A673 (cell line): ENCODE data around the gene SPTBN4. TPM values are rescaled to one million over a fixed set of nuclear protein-coding genes. Genes with fewer than 3 reads are reported as not detected.

Source experiments
- BruUV-seq: library from RNA; stranded (reverse); fragments of 400-500 nt; replicated peaks from 2 replicates; lab custom pipeline; 2021; lab: Mats Ljungman, UMichigan
- CTCF ChIA-PET: fragments of 300-600 bp; sonication (Branson Sonifier 250); formaldehyde crosslinking; loops from one replicate; lab custom pipeline; 2022; ENCODE audit warnings: antibody characterized with exemption; lab: Charles Lee
- POLR2A ChIA-PET: fragments of 300-600 bp; sonication (Branson Sonifier 250); formaldehyde crosslinking; loops from one replicate; lab custom pipeline; 2022; ENCODE audit warnings: antibody characterized with exemption; ENCODE audit not compliant: low non-redundant PET; lab: Charles Lee
- DNase-seq: peaks from one replicate; pipeline ENCODE4 v3.0.0-alpha.2; 2015; ENCODE audit warnings: low spot score
- H3K27ac ChIP-seq: fragments of 200-600 bp; sonication (generic); 2 replicates; pipeline ENCODE4 v1.5.1; 2016; ENCODE audit warnings: mixed run types, low read depth, mild to moderate bottlenecking, mixed read lengths, antibody characterized with exemption, low read length; ENCODE audit not compliant: poor library complexity, severe bottlenecking
- H3K27me3 ChIP-seq: fragments of 200-600 bp; sonication (generic); replicated peaks from 2 replicates; pipeline ENCODE4 v1.6.1; 2017; ENCODE audit warnings: mixed run types, low read depth, mild to moderate bottlenecking, mixed read lengths, antibody characterized with exemption, low read length; ENCODE audit not compliant: insufficient read depth, poor library complexity
- H3K36me3 ChIP-seq: fragments of 200-600 bp; sonication (generic); 2 replicates; pipeline ENCODE4 v1.6.1; 2016; ENCODE audit warnings: mixed run types, mild to moderate bottlenecking, mixed read lengths, antibody characterized with exemption, low read length; ENCODE audit not compliant: insufficient read depth, poor library complexity, severe bottlenecking
- H3K4me1 ChIP-seq: fragments of 200-600 bp; sonication (generic); 2 replicates; pipeline ENCODE4 v1.6.1; 2017; ENCODE audit warnings: mixed run types, mild to moderate bottlenecking, mixed read lengths, antibody characterized with exemption, low read length; ENCODE audit not compliant: insufficient read depth, poor library complexity, severe bottlenecking
- H3K4me3 ChIP-seq: fragments of 200-600 bp; sonication (generic); 2 replicates; pipeline ENCODE4 v1.5.1; 2016; ENCODE audit warnings: low read depth, mixed run types, mild to moderate bottlenecking, mixed read lengths, low read length; ENCODE audit not compliant: poor library complexity, severe bottlenecking
- H3K9me3 ChIP-seq: fragments of 200-600 bp; sonication (generic); 2 replicates; pipeline ENCODE4 v1.6.1; 2016; ENCODE audit warnings: mixed run types, low read depth, mild to moderate bottlenecking, mixed read lengths, antibody characterized with exemption, low read length; ENCODE audit not compliant: poor library complexity, severe bottlenecking
- EZH2 ChIP-seq: fragments of 200-600 bp; sonication (generic); IDR thresholded peaks from 2 replicates; pipeline ENCODE4 v1.6.1; 2017; ENCODE audit warnings: borderline replicate concordance, low read depth, mild to moderate bottlenecking, mixed read lengths, antibody characterized with exemption, low read length; ENCODE audit not compliant: poor library complexity, severe bottlenecking
- intact Hi-C: fragments of 100-400 bp; cut with micrococcal nuclease; formaldehyde crosslinking; loops from one replicate; pipeline ENCODE4 v1.10.0; 2022; ENCODE audit not compliant: unreplicated experiment
- total RNA-seq: library from RNA; stranded (reverse); gene quantifications from 2 replicates; pipeline ENCODE4 v1.2.3, GENCODE V29; 2021
- TF ChIP-seq, protein P1 (sequence below): fragments of 300-800, 200-600 bp; sonication (generic); conservative IDR thresholded peaks from 2 replicates; pipeline ENCODE4 v1.5.1; 2017; ENCODE audit warnings: low read depth, mild to moderate bottlenecking, antibody characterized with exemption, low read length, moderate library complexity, mixed read lengths

Gene SPTBN4
- total RNA-seq, 1 experiment from 2014 or later: 0.43 TPM

DNA sequence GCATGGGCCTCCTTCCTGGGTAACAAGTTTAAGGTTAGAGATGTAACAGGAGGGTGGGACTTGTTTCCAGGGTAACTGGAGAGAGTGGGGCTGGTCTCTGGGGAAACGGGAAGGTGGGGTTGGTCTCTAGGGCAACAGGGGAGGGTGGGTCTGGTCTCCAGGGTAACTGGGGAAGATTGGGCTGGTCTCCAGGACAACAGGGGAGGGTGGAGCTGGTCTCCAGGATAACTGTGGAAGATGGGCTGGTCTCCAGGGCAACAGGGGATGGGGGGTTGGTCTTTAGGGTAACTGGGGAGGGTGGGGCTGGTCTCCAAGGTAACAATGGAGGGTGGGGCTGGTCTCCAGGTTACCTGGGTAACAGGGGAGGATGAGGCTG lies 36.5 kb downstream of the SPTBN4 start:
- Histone ChIP-seq H3K9me3 (no peaks in the 10 kb centered on the region), H3K4me1 (no peaks in the 10 kb centered on the region), H3K27me3 (no peaks in the 10 kb centered on the region), H3K36me3 (no peaks in the 10 kb centered on the region), H3K4me3 (no peak overlapping the region), H3K27ac (no peak overlapping the region)
- BruUV-seq: no TSS peak
- DNase-seq: no peak
- CTCF ChIA-PET: no interaction called here
- TF ChIP-seq EZH2: no peak
- TF ChIP-seq, protein P1, sequence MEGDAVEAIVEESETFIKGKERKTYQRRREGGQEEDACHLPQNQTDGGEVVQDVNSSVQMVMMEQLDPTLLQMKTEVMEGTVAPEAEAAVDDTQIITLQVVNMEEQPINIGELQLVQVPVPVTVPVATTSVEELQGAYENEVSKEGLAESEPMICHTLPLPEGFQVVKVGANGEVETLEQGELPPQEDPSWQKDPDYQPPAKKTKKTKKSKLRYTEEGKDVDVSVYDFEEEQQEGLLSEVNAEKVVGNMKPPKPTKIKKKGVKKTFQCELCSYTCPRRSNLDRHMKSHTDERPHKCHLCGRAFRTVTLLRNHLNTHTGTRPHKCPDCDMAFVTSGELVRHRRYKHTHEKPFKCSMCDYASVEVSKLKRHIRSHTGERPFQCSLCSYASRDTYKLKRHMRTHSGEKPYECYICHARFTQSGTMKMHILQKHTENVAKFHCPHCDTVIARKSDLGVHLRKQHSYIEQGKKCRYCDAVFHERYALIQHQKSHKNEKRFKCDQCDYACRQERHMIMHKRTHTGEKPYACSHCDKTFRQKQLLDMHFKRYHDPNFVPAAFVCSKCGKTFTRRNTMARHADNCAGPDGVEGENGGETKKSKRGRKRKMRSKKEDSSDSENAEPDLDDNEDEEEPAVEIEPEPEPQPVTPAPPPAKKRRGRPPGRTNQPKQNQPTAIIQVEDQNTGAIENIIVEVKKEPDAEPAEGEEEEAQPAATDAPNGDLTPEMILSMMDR: no peak
- POLR2A ChIA-PET: interaction anchor here (0.5 kb wide), 1 partner anchor 818 kb away, joined by 3 read pairs; no protein-coding TSS in a partner anchor
- intact Hi-C loops: no loop called here

DNA sequence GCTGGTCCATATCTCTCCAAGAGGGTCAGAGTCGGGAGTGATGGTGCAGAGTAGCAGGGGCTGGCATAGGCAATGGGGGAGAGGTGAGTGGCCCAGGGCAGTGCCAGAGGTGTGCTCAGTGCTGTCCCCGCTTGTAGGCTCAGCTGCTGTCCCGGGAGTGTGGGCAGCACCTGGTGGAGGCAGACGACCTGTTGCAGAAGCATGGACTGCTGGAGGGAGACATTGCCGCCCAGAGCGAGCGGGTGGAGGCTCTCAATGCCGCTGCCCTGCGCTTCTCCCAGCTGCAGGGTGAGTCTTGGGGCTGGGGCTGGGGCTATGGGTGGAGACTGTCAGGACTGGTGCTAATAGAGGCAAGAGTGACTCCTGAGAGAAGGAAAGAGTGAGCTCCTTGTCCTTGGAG lies 39.3 kb downstream of the SPTBN4 start:
- Histone ChIP-seq H3K9me3 (no peaks in the 10 kb centered on the region), H3K4me3 (no peak overlapping the region), H3K27me3 (no peaks in the 10 kb centered on the region), H3K36me3 (no peaks in the 10 kb centered on the region), H3K4me1 (no peaks in the 10 kb centered on the region), H3K27ac (no peak overlapping the region)
- DNase-seq: no peak
- no peak for TF ChIP-seq EZH2
- TF ChIP-seq, protein P1: no peak
- no TSS peak for BruUV-seq
- ChIA-PET CTCF (interaction anchor here (1.1 kb wide), 1 partner anchor 86 kb away, joined by 4 read pairs; no protein-coding TSS in a partner anchor), POLR2A (no interaction called here)
- intact Hi-C loops: no loop called here

DNA sequence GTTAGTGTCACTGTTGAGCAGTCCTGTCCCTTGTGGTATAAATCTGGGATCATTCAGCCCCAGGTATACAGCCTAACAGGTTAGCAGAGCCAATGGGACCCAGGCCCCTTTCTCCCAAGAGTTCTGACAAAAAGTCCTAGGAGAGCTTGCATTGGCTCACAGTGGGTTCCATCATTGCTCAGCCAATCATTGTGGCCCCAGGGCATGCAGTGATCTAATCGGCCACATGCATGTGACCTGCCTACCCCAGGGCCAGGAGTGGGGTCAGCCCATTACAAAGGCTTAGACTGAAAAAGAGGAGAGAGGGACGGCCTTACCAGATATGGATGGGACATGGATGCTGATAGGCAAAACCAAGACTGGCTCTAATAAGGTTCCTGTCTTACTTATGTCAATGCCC lies 41.1 kb downstream of the SPTBN4 start:
- POLR2A ChIA-PET: no interaction called here
- H3K36me3 ChIP-seq: no peaks in the 10 kb centered on the region
- H3K4me1 ChIP-seq: no peaks in the 10 kb centered on the region
- H3K9me3 ChIP-seq: no peaks in the 10 kb centered on the region
- H3K27ac ChIP-seq: no peak overlapping the region
- H3K27me3 ChIP-seq: peaks cover 17% of the 10 kb centered on the region
- no peak for DNase-seq
- no peak overlapping the region for H3K4me3 ChIP-seq
- CTCF ChIA-PET: no interaction called here
- no TSS peak for BruUV-seq
- no peak for TF ChIP-seq EZH2
- TF ChIP-seq, protein P1: no peak
- intact Hi-C loops: no loop called here
